Measurements from ENCODE around the gene RABGAP1. TPM values are rescaled to one million over a fixed set of nuclear protein-coding genes. Genes with fewer than 3 reads are reported as not detected.

Gene RABGAP1
- total RNA-seq, 1 experiment from 2014 or later = 64.0 TPM

DNA sequence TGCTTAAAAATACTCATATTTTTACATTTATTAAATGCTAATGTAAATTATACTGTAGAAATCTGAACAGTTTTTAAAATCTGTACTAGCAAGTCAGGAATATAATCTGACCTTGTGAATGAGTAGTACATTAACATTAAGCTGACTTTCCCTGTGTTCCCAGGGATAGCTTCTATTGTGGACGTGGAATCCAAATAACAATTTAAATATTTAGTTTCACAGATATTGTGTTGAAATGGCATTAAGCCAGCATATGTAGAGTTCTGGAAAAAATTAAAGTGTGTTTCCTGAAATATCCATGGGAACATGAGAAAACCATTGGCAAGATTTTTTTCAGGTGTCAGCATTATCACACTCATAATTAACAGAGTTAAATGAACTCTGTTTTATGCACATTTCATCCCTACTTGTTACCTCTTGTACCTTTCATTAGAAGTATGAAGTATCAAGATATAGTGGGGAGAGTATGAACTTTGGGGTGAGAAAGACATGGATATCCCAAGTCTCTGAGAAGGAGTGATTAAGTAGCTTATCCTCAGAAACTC lies 5.7 kb downstream of the RABGAP1 start:
- ChIA-PET POLR2A (ENCODE audit: low non-redundant PET) (no interaction called here), CTCF (no interaction called here)
- intact Hi-C loops (cut with micrococcal nuclease; ENCODE audit: unreplicated experiment) = no loop called here
- Histone ChIP-seq H3K4me1 (ENCODE audit: insufficient read depth, low read length, poor library complexity, severe bottlenecking) (peaks cover 40% of the 10 kb centered on the region), H3K27me3 (replicated peaks; ENCODE audit: insufficient read depth, low read depth, low read length, poor library complexity) (no peaks in the 10 kb centered on the region), H3K4me3 (ENCODE audit: low read depth, low read length, poor library complexity, severe bottlenecking) (no peak overlapping the region), H3K36me3 (ENCODE audit: insufficient read depth, low read length, poor library complexity, severe bottlenecking) (peaks cover 4% of the 10 kb centered on the region), H3K27ac (ENCODE audit: low read depth, low read length, poor library complexity, severe bottlenecking) (peak overlapping the region; percentile 68), H3K9me3 (ENCODE audit: low read depth, low read length, poor library complexity, severe bottlenecking) (no peaks in the 10 kb centered on the region)
- no TSS peak for BruUV-seq (replicated peaks)
- no peak for DNase-seq (ENCODE audit: low spot score)
- no peak for TF ChIP-seq EZH2 (IDR thresholded peaks at IDR 0.05; ENCODE audit: borderline replicate concordance, low read depth, low read length, poor library complexity, severe bottlenecking)
- no peak for TF ChIP-seq CTCF (conservative IDR thresholded peaks at IDR 0.05; ENCODE audit: low read depth, low read length)

GRCh38 chr9:122948313-122948712 lies 7.5 kb downstream of the RABGAP1 start:
- H3K4me3 ChIP-seq (ENCODE audit: low read depth, low read length, poor library complexity, severe bottlenecking) = no peak overlapping the region
- H3K36me3 ChIP-seq (ENCODE audit: insufficient read depth, low read length, poor library complexity, severe bottlenecking) = peaks cover 4% of the 10 kb centered on the region
- no peak for DNase-seq (ENCODE audit: low spot score)
- intact Hi-C loops (cut with micrococcal nuclease; ENCODE audit: unreplicated experiment) = no loop called here
- H3K27ac ChIP-seq (ENCODE audit: low read depth, low read length, poor library complexity, severe bottlenecking) = no peak overlapping the region
- CTCF ChIA-PET = no interaction called here
- TF ChIP-seq CTCF (conservative IDR thresholded peaks at IDR 0.05; ENCODE audit: low read depth, low read length) = no peak
- TF ChIP-seq EZH2 (IDR thresholded peaks at IDR 0.05; ENCODE audit: borderline replicate concordance, low read depth, low read length, poor library complexity, severe bottlenecking) = no peak
- POLR2A ChIA-PET (ENCODE audit: low non-redundant PET) = no interaction called here
- H3K4me1 ChIP-seq (ENCODE audit: insufficient read depth, low read length, poor library complexity, severe bottlenecking) = peaks cover 40% of the 10 kb centered on the region
- no TSS peak for BruUV-seq (replicated peaks)
- no peaks in the 10 kb centered on the region for H3K27me3 ChIP-seq (replicated peaks; ENCODE audit: insufficient read depth, low read depth, low read length, poor library complexity)
- H3K9me3 ChIP-seq (ENCODE audit: low read depth, low read length, poor library complexity, severe bottlenecking) = no peaks in the 10 kb centered on the region

DNA sequence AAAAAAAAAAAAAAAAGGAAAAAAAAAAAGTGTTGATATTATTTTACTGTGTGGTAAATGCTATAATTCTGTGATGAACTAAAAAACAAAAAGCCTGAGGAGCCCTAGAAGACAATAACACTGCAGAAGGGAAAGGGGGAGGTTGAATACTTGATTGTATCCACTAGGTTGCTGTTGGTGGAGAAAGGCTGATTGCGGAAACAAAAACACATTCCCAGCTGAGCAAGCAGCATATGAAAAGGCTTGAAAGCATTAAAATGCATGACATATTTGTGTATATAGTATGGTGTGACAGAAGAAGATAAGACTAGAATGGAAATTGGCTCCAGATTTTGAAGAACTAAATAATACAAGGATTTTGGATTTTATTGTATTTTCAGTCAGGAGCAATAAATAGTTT lies 8.9 kb downstream of the RABGAP1 start:
- DNase-seq (ENCODE audit: low spot score) = no peak
- no peak overlapping the region for H3K4me3 ChIP-seq (ENCODE audit: low read depth, low read length, poor library complexity, severe bottlenecking)
- no TSS peak for BruUV-seq (replicated peaks)
- no peak overlapping the region for H3K27ac ChIP-seq (ENCODE audit: low read depth, low read length, poor library complexity, severe bottlenecking)
- peaks cover 37% of the 10 kb centered on the region for H3K4me1 ChIP-seq (ENCODE audit: insufficient read depth, low read length, poor library complexity, severe bottlenecking)
- ChIA-PET POLR2A (ENCODE audit: low non-redundant PET) (interaction anchor here (0.7 kb wide), 1 partner anchor 852 kb away, joined by 14 read pairs; no protein-coding TSS in a partner anchor), CTCF (no interaction called here)
- TF ChIP-seq EZH2 (IDR thresholded peaks at IDR 0.05; ENCODE audit: borderline replicate concordance, low read depth, low read length, poor library complexity, severe bottlenecking) (no peak), CTCF (conservative IDR thresholded peaks at IDR 0.05; ENCODE audit: low read depth, low read length) (no peak)
- intact Hi-C loops (cut with micrococcal nuclease; ENCODE audit: unreplicated experiment) = no loop called here
- H3K36me3 ChIP-seq (ENCODE audit: insufficient read depth, low read length, poor library complexity, severe bottlenecking) = no peaks in the 10 kb centered on the region
- no peaks in the 10 kb centered on the region for H3K9me3 ChIP-seq (ENCODE audit: low read depth, low read length, poor library complexity, severe bottlenecking)
- no peaks in the 10 kb centered on the region for H3K27me3 ChIP-seq (replicated peaks; ENCODE audit: insufficient read depth, low read depth, low read length, poor library complexity)

Measured in A673 (cell line).